Activated CD4-positive, CD25-positive, alpha-beta regulatory T cell treated with anti-CD3 and anti-CD28 coated beads, Interleukin-2, amount 50 U/mL, for 24 hours (primary cell): ENCODE data around the gene FAM149A.

Experiments
- ATAC-seq, 2 donors: fragments of 150-1000 bp; cut with Tn5 transposase; one replicate each; pipeline ENCODE4 v1.10.0; 2021; ENCODE audit warnings: mild to moderate bottlenecking in 1 of 2, moderate library complexity in 1 of 2

The FAM149A gene

DNA sequence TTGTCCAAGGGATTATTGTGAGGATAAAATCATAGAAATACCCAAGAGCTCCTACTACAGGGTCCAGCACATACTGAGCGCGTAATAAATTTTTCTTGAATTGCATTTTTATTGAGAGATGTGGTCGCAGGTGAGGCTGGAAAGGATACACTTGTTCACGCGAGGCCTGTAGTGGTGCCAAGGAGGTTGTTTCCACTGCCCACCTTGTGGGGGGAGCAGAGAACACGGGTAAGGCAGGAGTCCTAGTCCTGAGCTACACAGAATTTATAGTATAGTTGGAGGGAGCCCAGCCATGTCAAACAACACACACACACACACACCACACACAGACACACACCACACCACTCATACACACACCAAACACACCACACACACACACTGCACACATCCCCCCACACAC, 55.1 kb downstream of the FAM149A start:
- no peak for ATAC-seq

DNA sequence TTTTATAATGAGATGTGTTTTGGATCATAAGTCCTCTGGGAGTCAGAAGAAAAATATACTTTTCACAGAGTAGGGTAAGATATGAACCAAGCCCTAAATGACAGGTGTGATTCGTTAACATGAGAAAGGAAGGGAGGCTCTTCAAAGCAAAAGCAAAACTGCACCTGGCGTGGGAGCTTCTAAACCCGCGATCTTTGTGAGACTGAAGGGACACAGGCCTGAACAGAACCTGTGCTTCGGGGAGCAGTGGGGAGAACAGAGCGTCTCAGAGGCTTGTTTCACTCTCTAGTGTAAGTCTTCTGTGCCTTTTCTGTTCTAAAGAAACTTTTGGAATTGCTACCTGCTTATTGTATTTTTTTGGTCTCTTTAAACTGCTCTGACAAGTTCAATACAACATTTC, 56.6 kb downstream of the FAM149A start:
- ATAC-seq: peak; percentile 70 to 71

DNA sequence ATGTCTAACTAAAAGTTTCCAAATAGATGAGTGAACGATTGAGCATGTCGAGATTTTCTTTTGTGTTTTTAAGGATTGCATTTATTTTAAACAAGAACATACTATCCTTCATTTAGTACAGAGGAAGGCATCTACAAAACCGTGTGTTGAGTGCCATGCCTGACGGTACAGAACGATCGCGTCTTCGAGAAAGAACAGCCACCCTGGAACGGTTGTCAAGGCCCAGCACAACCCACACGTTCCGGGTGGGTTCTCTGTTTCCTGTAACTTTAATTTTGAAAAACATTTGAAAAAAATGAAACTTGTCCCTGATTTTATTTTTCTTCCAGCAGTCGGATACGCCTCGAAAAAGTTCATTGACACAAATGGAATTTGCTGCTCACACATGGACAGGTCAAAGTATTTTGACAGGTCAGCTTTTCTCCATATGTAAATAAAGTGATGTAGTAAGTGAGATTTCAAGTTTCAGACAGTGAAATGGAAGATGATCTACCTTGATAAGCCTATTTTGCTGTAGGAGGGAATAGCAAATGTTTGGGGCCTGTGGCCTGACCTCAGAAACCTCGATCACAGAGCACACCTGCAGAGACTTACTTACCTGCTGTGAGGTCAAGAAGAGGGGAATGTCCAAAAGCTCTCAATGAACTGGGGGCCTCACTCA, 62.5 kb downstream of the FAM149A start:
- no peak for ATAC-seq

DNA sequence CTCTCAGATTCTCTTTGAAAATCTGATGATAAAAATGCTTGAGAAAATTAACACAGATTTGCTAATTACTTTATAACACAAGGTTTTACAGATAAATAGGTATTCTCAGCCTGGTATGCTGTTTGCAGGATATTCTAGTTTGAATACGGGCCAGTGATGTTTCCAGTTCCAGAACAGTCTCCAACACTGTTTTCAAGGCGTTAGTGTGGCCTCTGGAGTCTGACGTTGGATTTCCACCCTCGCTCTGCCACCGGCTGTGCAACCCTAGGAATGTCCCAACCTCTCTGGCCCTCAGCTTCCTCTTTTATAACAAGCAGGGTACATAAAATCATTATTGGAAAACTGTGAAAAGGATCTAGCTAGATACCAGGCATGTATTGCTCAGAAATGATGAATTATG, 63.1 kb downstream of the FAM149A start:
- ATAC-seq: no peak

DNA sequence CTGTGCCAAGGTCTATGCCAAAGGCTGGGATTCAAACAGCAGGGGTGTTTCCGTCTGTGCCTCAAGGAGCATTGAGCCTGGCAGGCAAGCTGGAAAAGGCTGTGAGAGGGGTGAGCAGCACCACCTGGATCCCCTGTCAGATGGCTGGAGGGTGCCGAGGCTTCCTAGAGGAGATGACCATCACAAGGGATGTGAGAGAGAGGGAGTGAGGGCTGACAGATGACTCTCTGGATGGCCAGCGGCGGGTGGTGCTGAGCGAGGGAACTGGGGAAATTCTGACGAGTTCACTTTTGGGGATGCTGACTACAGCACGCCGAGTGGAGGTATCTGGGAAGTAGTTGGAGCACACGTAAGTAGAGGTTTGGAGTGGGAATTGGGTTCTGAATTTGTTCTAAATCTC, 64.2 kb downstream of the FAM149A start:
- ATAC-seq: no peak

DNA sequence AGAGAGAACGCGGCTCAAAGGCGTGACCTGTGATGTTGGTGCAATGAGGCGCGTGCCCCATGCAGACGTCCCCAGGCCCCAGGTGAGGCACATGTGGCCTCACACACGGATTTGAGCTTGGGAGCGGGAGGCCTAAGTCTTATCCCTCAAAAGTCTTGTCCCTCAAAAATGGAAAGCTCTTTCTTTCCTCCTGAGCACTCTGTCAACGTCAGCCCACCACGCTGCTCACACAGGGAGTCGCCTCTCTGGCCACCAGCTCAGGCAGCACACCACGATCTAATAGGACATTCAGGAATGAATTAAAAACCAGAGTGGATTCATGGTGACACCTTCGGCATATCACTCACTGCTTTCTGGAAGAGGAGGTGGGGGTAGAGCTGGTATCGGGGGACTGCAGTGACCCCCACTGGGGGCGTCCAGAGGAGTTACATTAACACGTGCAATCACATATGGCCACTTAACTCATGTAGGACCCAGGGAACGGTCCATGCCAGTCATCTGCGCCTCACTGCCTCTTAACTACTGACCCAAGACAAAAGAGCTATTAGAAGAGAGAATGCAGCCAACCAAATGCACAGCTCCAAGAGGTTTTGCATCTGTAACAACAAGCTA, 64.9 kb downstream of the FAM149A start:
- no peak for ATAC-seq

DNA sequence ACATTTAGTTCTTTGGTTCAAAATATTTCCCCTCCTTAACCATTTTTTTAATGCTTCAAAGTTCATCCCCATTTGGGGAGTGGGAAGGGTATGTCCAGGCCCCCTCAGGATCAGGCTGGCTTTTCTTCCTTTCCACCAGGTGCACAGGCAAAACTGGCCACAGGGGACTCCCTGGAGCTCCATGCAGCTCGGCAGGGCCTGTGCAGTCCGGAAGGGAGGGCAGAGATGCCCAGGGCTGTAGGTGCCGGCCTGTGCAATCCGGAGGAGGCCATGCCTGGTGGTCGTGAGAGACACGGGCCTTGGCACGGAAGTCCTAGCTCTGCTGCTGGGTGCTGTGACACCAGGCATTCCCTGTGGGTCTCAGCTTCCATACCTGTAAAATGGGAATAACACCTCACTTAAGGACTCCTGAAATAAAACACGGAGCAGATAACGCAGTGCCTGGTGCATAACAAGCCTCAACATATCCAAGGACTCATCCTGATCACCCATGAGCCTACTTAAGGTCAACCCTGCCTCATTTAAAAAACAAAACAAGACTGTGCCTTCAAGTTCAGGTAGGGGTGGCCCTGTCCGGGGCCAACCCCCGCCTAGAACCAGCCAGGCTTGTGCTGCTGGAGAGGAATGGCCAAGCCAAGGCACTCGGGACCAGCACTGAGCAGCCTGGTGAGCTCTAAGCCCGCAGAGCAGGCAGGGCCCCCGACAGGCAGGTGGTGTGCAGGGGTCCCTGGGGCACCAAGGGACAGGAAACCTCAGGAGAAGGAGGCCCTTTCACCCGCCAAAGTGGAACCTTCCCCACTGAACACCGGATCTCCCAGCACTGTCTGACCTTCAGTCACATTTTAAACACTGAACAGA, 65.7 kb downstream of the FAM149A start:
- no peak for ATAC-seq

DNA sequence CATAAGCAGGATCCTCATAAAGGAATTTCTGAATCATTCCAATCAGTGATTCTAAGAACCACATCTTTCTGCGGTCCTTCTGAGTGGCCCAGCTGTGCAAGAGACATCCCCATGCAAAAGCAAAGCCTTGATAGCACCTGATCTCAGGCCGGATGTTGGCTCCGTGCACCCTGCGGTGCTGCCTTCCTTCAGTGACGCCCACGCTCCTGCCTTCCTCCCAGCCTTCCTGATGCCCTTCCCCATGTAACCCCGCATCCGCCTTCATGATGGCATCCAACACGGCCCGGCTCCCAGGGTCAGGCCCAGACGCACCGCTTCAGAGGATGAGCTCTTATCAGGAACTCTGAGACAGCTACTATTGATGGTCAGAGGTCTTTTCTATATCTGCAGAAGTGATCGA, 66.5 kb downstream of the FAM149A start:
- ATAC-seq: no peak

DNA sequence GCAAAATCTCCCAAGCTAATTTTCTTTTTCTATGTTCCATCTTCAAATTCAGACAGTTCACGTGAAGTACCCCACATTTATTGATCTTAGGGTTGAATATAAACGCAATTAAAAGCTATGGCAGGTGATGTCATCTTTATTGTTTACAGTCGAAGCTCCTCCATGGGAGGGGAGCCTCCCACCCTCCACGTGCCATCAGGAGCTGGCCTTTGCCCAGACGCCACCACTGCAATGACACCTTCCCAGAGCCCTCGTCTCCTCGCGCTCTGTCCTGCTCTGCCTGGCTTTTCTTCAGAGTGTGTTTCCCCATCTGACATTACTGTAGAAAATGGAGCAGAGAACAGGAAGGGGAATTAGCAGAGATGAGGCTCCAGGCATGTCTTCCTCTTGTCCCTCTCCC, 68.0 kb downstream of the FAM149A start:
- no peak for ATAC-seq

DNA sequence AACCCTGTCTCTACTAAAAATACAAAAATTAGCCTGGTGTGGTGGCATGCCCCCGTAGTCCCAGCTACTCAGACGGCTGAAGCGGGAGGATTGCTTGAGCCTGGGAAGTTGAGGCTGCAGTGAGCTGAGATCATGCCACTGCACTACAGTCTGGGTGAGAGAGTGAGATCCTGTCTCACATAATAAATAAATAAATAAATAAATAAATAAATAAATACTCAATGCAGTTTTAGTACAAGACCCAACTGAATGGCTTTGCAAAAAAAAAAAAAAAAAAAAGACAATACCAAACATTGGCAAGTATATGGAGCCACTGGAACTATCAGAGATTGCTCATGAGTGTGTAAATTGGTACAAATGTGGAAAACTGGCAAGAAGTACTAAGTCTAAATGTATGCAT, 83.6 kb downstream of the FAM149A start:
- ATAC-seq: no peak

DNA sequence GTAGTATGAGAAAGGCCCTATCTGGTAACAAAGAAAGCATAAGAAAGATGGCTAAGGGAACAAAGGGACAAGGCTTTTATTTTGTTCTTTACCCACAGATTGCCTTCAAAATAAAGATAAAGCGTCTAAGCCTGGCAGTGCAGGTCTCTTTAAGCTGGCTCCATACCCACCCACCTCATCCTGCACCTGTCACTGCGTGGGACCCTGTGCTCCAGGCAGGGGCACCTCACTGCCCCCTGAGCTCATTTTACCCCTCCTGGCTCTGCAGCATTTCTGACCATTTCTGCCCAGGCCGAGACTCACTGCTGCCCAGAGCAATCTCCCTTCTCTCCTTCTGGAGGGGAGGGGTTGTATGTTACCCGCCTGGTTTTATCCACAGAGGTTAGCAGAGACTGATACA, 85.2 kb downstream of the FAM149A start:
- no peak for ATAC-seq

DNA sequence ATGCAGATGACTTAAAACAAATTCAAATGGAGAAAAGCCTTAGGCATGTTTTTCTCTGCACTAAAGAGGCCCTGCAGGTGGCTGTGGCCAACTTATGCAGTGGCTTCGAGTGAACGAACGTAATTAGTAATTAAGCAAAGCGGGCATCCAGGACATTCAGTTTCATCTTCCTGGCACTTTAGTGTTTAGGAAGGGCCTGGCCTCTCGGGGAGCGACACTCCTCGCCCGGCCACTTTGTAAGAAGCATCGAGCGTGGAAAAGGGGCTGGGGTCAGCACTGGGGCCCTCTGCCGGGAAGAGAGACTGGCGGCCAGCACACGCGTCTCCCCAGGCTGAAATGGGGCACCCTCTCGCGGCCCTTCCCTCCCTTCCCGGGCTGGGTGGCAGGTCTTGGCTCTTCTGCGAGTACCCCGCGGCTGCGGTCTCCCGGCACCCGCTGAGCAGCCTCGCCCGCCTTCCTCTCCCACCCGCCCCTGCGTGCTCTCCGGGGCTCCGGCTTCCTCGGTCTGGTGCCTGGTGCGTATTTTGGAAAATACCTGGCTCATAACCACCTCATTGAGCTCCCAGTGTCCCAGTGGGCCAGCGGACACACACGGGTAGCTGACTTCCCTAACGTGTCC, 86.2 kb downstream of the FAM149A start:
- peak; percentile 15 to 18 for ATAC-seq

DNA sequence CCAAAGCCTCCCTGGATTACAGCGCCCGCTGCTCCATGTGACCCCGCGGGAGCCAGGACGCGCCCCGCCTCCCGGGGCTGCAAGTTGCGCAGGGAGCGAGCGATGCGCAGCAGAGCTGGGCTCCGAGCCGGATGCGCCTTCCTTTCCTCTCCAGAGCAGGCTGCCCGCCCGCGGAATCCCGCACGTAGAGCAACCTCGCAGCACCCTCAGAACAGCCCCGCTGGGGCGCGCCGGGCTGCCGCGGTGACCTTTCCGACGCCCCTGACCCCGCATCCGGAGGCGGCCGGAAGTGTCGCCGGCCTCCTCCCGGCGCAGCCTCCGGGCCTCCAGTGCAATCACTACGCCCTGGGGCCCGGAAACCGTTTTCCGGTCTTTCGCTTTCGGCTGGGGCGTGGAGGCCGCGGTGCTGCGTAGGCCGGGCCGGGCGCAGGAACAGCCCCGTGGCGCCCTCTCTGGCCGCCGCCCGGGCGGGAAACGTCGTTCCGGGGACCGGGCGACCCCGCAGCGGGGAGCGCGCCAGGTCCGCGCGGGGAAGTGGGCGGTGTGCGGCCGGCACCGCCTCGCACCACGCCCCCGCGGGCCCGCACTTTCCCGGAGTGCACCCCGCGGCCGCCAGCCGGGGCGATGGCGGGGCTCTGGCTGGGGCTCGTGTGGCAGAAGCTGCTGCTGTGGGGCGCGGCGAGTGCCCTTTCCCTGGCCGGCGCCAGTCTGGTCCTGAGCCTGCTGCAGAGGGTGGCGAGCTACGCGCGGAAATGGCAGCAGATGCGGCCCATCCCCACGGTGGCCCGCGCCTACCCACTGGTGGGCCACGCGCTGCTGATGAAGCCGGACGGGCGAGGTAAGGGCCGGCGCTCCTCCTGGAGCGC, 86.9 kb downstream of the FAM149A start, which contains the start of gene CYP4V2:
Gene CYP4V2 (plus strand): TSS at position 368 of the 866 bp plus-strand sequence. CDS start 257 bp downstream, at position 625.
- ATAC-seq: peak; percentile 90 to 92

DNA sequence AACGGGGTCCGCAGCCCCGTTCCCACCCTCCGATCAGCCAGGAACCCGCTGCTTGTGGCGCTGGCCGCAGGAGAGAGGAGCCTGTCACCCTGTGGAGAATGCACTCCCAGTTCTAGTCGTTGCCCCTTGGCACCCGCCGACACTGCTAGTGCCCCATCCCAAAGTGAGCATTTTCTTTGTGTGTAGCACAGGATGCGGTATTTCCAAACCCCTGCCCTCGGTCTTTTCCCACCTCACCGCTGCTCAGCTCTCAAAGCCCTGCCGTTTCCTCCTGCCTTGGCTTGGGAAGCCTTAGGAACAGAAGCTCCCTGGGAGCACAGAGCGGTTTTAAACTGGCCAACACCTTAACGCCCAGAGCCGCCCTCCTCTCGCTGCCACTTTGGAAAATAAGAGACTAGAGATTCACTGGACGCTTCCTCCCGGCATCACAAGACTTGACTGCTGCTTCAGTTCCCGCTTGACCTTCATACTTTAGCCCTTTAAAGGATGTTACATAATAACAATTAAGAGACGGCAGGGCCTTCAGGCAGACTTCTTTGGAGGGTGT, 87.6 kb downstream of the FAM149A start:
- peak in 1 of 2 donors; percentile 2 for ATAC-seq

DNA sequence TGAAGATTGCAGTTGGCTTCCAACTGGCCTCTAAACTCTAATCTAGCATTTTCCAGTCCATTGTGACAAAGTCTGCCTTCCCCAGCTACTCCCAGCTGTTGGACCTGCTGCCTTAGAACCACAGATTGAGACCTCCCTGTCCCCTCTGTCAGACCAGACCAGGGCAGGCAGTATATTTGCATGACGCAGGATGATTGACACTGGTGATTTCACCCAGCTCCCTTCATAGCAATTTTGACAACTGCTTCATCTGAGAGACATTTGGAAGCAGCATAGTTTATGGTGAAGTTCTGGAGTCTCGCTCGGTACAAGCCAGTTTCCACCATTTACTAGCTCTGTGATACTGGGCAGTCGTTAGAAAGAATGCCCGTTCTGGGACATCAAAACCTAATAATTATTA, 89.3 kb downstream of the FAM149A start:
- ATAC-seq: no peak

DNA sequence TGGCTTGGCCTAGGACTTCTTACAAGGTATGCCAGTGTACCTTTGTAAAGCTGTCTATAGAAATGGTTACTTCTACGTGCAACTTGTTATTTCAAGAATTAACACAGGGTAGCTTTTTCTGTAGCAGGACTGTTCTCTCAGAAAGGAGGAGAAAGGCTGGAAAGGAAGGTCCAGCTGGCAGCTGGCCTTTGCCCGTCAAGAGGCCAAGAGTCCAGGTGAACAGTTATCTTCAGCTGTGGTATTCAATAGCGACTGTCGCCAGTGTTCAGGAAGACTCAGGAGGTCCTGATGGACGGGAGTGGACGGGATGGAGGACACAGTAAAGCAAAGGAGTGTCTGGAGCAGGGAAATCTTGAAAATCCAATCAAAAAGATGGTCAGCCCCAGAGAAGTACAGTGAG, 91.6 kb downstream of the FAM149A start:
- ATAC-seq: no peak

DNA sequence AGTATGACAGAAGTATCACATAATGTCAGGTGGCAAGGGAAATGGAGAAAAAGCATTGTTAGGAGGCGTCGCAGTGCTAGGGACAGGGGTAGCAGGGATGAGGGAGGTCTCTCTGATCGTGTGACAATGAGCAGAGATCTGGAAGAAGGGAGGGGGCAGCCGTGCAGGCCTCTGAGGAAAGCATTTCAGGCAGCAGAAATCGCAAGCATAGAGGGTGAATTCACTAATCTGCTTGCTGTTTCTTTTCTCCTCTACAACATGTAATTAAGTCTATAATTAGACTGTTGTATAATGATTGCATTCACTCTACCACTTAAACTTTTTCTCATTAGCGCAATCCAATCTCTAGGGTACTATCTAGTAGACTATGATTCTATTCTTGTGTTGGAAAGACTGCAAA, 96.0 kb downstream of the FAM149A start:
- ATAC-seq: no peak

DNA sequence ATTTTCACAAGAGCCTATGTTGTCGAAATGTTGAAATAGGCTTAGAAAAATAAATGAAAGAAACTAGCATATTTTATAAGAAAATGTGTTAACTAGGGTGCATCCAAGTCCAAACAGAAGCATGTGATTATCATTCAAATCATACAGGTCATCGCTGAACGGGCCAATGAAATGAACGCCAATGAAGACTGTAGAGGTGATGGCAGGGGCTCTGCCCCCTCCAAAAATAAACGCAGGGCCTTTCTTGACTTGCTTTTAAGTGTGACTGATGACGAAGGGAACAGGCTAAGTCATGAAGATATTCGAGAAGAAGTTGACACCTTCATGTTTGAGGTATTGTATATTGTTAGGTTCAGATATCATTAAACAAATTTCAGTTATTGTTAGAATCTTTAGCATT, 96.5 kb downstream of the FAM149A start:
- no peak for ATAC-seq

DNA sequence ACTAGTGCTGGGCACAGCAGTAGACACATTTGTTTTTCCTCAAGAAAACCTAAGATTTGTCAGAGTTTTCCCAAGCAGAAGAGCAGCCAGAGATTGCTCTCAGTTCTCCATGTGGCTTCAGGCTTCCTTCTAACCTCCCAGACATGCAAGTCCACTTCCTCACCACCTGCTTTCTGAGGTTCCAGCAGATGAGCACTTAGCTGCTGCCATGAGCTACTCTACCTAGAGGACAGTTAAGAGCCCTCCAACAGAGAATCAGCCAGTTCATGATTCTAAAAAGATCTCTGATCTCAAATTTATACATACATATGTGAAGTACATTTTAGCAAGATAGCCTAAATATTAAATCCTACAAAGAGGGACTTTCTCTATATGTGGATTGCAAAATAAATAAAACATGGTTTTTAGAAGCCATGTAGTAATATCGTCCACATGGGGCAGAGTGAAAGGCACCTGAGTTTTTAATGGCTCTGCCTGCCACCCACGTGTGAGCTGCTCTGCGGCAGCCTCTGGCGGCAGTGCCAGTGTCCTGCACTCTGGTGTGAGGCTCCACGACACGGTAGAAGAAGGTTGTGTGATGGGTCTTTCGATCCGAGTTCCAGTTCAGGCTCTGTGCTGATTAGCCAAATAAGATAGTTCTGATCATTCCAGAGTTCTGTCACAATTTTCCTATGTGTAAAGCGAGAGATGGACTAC, 97.2 kb downstream of the FAM149A start:
- peak; percentile 89 to 98 for ATAC-seq

DNA sequence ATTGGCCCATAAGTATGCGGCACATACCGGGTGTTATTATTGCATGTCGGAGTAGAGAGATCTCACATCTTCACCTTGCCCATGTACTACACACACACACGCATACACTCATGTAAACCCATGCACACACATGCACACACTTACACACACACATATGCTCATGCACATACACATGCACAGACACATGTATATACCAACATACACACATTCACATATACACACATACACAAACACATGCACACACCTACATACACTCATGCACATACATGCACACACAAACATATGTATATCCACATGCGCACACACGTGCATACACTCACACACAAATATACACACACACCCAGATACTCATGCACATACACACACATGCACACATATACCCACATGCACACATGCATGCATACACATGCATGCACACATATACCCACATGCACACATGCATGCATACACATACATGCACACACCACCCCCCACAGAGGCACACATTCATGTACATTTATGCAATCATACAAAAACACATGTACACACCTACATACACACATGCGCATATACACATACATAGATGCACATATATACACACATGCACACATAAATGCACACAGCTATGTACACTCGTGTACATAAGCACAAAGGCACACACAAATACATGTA, 98.1 kb downstream of the FAM149A start:
- ATAC-seq: no peak

DNA sequence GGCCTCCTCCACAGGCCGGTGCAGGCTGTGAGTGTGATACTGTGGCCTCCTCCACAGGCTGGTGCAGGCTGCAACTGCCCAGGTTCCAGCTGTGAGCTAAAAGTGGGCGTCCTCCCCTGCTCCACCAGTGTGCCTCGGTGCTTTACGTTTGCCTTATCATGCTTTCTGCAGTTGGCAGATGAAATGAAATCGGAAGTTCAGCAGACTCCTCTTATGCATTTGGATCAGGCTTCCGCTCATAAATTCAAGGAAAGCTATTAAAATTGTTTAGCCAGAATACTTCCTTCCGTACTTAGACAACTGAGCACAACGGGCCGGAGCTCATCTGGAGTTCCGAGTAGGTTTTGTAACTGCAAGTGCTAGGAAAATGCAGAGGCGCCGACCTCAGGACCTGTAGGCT, 98.9 kb downstream of the FAM149A start:
- ATAC-seq: no peak
